Mucosa of stomach (tissue), 1 donor: ENCODE results near the gene NLRP6.
"Not testable (repeated sequence)": the region's sequence is repeated elsewhere in the genome, so short reads cannot be mapped to it uniquely, and the experiment has no call there.

ENCODE experiments used
- H3K27me3 ChIP-seq: one replicate; pipeline ENCODE4 v1.7.0; 2013; ENCODE audit warnings: mild to moderate bottlenecking, low read length; ENCODE audit not compliant: control insufficient read depth, insufficient read depth
- H3K36me3 ChIP-seq: one replicate; pipeline ENCODE4 v1.7.0; 2013; ENCODE audit warnings: low read length; ENCODE audit not compliant: control insufficient read depth, insufficient read depth
- H3K4me1 ChIP-seq: one replicate; pipeline ENCODE4 v1.7.0; 2013; ENCODE audit warnings: mild to moderate bottlenecking, low read length; ENCODE audit not compliant: control insufficient read depth, insufficient read depth
- H3K4me3 ChIP-seq: one replicate; pipeline ENCODE4 v1.7.0; 2013; ENCODE audit warnings: low read length
- H3K9ac ChIP-seq: one replicate; pipeline ENCODE4 v1.7.0; 2013; ENCODE audit warnings: mild to moderate bottlenecking, low read length, moderate library complexity
- H3K9me3 ChIP-seq: one replicate; pipeline ENCODE4 v1.7.0; 2013; ENCODE audit warnings: mild to moderate bottlenecking, low read length, moderate library complexity; ENCODE audit not compliant: control insufficient read depth
- donor health status: Pancreatic carcinoma.

Gene NLRP6

DNA sequence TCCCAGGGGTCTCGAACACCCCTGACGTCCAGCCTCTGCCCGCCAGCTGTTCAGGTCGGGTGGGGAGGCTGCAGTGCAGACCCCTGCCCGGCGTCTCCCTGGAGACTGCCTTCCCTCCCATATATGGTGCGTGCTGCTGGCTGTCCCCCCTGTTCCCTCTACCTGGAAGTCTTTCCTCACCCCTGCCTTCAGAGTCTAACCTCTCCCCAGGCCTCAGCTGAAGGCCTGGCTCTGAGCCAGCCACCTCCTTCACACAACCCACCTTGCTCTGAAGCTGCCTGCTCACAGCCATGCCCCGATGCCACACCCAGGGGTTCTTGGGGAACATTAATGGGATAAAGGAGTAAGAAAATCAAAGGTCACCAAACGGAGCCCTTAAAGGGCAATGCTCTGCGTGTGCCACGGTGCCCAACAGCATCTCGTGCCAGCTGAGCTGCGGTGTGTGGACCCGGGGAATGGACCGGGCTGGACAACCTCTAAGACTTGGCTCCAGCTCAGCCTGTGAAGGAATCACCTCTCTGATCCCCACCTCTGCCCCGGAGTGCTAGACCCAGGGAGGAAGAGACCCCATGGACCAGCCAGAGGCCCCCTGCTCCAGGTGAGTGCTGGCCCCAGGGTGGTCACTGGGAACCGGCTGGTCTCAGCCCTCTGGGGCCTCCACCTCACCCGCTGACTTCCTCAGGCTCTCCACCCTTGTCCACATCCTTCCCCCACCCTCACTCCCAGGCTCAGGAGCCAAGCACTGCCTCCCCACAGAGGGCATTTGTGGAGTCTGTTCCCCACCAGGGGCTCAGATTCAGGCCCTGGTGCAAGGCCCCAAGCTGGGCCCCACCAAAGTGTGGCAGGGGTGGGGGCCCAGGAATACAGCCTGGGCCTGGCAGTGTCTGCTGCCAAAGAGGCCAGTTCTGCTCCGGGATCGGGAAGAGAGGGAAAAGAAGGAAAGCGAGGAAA lies at the start of gene NLRP6:
NLRP6 (plus strand) TSS at position 407 of the 951 bp plus-strand sequence; CDS start at position 570, 163 bp downstream.
- no peaks in the 10 kb centered on the region for H3K36me3 ChIP-seq
- no peak within 1 kb of the TSS for H3K4me3 ChIP-seq
- no peaks in the 10 kb centered on the region for H3K9me3 ChIP-seq
- H3K27me3 ChIP-seq: peaks cover 56% of the 10 kb centered on the region
- peaks cover 15% of the 10 kb centered on the region for H3K4me1 ChIP-seq
- H3K9ac ChIP-seq: no peak within 1 kb of the TSS

DNA sequence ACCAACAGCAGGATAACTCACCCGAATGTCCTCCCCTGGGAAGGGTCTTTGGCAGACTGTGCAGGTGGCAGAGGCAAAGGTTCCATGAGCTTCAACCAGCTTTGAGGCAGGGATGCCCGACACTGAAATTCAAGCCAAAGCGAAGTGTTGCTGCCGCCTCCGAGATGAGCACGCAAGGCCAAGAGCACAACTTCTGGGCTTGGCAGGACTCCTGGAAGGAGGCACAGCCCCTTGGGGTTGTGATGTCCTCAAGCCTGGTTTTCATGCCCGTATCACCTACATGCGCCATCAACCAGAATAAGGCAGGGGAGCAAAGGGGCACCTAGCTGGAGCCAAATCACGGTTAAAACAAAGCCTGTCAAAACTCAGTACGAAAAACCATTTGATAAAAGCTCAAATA lies 47.8 kb upstream of the NLRP6 start:
- Histone ChIP-seq H3K9ac (no peak overlapping the region), H3K4me3 (no peak overlapping the region), H3K27me3 (no peaks in the 10 kb centered on the region), H3K9me3 (no peaks in the 10 kb centered on the region), H3K36me3 (no peaks in the 10 kb centered on the region), H3K4me1 (peaks cover 2% of the 10 kb centered on the region)

DNA sequence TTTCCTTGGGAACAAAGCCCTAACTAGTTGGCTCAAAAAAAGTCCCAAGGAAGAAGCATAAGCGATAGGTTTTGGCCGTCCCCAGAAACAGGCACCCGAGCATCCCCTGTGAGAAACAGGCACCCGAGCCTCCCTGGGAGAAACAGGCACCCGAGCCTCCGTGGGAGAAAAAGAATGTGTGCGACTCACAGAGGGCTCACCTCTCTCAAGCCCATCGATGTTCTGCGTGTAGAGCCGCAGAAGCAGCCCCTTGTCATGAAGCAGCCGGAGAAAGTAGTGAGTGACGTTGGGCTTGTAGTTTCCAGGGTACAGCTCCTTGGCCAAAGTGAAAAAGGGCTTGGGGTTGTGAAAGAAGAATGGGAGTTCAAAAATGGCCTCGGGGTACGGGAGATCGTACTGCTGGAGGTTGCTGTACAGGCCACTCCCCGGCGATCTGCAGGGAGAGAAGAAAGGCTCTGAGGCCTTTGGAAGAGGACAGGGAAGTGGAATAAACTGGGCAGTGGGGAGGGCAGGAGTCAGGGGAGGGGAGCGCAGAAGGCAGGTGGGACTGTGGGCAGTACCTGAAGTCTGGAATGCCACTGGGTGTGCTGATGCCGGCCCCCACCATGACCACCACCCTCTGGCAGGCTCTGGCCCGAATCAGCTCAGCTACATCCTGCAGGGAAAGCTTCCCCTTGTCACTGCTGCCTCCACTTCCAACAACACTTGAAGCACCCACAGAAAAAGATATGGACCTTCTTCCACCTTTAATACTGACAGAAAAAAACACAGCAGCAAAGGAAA lies 45.2 kb upstream of the NLRP6 start:
- no peaks in the 10 kb centered on the region for H3K27me3 ChIP-seq
- H3K36me3 ChIP-seq: no peaks in the 10 kb centered on the region
- no peak overlapping the region for H3K4me3 ChIP-seq
- no peaks in the 10 kb centered on the region for H3K9me3 ChIP-seq
- H3K4me1 ChIP-seq: peaks cover 11% of the 10 kb centered on the region
- no peak overlapping the region for H3K9ac ChIP-seq

DNA sequence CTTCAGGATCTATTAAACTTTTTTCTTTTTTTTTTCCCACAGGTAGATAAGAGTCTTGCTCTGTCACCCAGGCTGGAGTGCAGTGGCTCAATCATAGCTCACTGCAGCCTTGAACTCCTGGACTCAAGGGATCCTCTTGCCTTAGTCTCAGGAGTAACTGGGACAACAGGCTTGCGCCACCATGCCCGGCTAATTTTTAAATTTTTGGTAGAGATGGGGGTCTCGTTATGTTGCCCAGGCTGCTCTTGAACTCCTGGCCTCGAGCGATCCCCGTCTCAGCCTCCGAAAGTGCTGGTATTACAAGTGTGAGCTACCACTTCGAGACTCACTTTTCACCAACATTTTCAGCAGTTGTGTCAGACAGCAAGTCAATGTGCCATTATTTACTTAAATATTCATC lies 43.0 kb upstream of the NLRP6 start:
- no peaks in the 10 kb centered on the region for H3K9me3 ChIP-seq
- peaks cover 14% of the 10 kb centered on the region for H3K4me1 ChIP-seq
- no peaks in the 10 kb centered on the region for H3K27me3 ChIP-seq
- H3K36me3 ChIP-seq: no peaks in the 10 kb centered on the region
- H3K4me3 ChIP-seq: peak overlapping the region; percentile 11
- H3K9ac ChIP-seq: peak overlapping the region; percentile 50

DNA sequence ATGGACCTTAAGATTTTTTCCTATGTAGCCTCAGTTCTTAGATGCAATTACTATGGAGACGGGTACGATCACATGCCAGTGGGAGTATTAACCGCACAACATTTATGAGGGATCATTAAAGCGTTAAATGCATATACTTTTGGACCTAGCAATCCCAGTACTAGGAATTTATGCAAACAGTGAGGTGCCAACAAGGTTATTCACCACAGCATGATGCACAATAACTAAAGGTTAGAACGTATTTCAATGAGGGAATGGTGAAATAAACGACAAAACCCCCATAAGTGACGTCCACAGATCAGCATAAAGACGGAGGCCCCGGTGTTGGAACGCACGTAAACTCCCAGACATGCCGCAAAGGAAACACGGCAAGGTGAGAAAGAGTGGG lies 42.6 kb upstream of the NLRP6 start:
- H3K36me3 ChIP-seq: no peaks in the 10 kb centered on the region
- H3K4me3 ChIP-seq: peak overlapping the region; percentile 11
- H3K4me1 ChIP-seq: peaks cover 14% of the 10 kb centered on the region
- H3K9me3 ChIP-seq: no peaks in the 10 kb centered on the region
- no peaks in the 10 kb centered on the region for H3K27me3 ChIP-seq
- H3K9ac ChIP-seq: peak overlapping the region; percentile 50

DNA sequence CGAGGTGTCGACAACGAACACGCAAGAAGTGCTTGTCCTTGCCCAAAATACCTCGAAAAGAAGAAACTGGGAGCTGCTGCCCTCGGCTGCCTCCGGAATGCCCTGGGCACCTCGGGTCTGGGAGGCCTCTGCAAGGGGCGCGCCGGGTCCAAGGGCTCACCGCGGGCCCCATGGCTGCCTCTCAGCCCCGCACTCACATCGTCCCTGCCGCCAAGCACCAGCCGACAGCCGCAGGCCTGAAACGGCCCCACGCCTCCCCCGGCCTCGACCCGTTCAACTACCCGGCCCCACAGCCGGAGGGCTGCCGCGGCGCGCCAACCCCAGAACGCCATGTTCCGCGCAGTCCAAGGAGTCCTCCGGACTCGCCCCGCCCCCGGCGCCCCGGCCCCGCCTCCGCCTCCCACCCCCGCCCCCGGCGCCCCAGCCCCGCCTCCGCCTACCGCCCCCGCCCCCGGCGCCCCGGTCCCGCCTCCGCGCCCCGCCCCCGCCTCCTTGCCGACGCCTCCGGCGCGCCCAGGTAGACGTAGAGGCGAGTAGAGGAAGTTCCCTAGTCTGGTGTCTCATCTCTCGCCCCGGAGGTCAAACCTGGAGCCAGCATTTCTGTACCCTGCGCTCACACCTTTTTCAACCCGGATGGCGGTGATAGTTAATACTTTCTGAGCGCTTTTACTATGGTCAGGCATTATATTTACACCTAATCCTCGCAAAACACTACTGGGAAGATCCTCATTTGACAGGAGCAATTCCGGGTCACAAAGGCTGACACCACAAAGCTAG lies 42.0 kb upstream of the NLRP6 start, which contains the start of gene SIRT3:
SIRT3 (minus strand) TSS at position 346 of the 777 bp plus-strand sequence; CDS start at position 332, 14 bp downstream.
- Histone ChIP-seq H3K9ac (peak within 1 kb of the TSS; percentile 79), H3K4me3 (peak within 1 kb of the TSS; percentile 100), H3K9me3 (no peaks in the 10 kb centered on the region), H3K4me1 (peaks cover 14% of the 10 kb centered on the region), H3K27me3 (no peaks in the 10 kb centered on the region), H3K36me3 (no peaks in the 10 kb centered on the region)

DNA sequence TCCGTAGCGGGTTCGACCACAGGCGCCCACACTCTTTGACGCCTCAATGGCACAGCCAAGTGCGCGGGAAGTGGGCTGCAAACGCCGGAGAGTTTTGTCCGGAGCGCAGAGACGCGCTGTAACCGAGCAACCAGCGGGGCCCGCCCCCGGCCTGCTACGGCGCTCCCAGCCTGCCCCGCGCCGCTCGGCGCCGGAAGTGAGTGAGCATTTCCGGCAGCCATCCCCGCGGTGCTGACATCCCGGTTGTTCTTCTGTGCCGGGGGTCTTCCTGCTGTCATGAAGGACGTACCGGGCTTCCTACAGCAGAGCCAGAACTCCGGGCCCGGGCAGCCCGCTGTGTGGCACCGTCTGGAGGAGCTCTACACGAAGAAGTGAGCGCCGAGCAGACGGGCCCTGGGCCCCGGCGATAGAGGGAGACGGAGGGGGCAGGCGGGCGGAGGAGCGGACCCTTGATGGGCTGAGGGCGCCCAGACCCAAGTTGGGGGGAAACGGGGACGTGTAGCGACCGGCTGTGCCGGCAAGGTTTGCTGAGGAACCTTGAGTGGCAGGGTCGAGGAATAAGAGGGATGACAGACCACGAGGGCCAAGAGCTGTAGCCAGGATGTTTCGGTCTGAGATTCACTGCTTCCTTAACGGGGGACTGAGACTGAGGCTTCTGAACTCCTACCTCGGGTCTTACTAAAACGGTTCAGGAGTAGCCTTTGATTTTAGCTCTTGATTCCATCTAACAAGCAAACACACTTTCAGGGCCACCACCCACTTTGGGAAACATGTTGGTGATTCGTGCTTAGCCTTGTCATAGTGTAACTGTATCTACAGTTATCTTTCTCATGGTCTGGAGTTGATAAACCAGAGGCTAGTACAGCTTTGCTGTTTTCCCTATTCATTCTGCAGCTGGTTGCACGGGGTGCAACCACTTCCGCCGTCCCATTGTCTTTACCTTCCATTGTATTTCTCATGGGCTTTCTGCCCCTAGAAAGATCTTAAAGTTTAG lies 41.1 kb upstream of the NLRP6 start, which contains the start of gene PSMD13:
PSMD13 (plus strand) TSS at position 203 of the 994 bp plus-strand sequence; CDS start at position 277, 74 bp downstream.
- peak within 1 kb of the TSS; percentile 100 for H3K4me3 ChIP-seq
- H3K36me3 ChIP-seq: no peaks in the 10 kb centered on the region
- H3K27me3 ChIP-seq: no peaks in the 10 kb centered on the region
- peaks cover 14% of the 10 kb centered on the region for H3K4me1 ChIP-seq
- no peaks in the 10 kb centered on the region for H3K9me3 ChIP-seq
- peak within 1 kb of the TSS; percentile 79 for H3K9ac ChIP-seq

DNA sequence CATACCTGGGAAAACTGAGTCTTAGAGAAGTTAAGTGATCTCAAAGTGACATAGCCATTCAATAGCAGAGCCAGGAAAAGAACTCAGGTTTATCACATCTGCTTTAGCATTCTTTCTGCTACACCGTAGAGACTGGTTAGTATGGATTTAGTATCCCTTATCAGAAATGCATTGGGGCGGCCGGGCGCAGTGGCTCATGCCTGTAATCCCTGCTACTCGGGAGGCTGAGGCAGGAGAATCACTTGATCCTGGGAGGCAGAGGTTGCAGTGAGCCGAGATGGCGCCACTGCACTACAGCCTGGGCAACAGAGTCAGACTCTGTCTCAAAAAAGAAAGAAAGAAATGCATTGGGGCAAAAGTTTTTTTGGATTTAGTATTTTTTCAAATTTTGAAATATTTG lies 39.9 kb upstream of the NLRP6 start:
- H3K36me3 ChIP-seq, H3K27me3 ChIP-seq, H3K9me3 ChIP-seq, H3K9ac ChIP-seq, H3K4me3 ChIP-seq: not testable (repeated sequence)
- peaks cover 14% of the 10 kb centered on the region for H3K4me1 ChIP-seq

DNA sequence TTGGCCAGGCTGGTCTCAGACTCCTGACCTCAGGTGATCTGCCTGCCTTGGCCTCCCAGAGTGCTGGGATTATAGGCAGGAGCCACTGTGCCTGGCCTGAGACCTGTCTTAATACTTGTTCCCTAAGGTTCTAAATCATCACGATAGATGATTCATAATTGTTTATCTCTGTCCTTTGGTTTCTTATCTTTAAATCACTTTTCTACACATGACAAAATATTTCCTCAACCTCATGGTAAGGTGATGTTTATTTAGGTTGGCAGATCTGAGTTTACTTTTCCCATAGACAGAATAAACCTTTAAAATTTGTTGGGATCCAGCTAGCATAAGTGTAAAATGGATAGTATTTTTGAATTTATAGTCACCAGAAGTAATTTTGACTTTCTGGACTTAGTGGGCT lies 37.9 kb upstream of the NLRP6 start:
- Histone ChIP-seq H3K9me3 (no peaks in the 10 kb centered on the region), H3K27me3 (no peaks in the 10 kb centered on the region), H3K4me3 (no peak overlapping the region), H3K4me1 (peaks cover 13% of the 10 kb centered on the region), H3K9ac (no peak overlapping the region), H3K36me3 (no peaks in the 10 kb centered on the region)

DNA sequence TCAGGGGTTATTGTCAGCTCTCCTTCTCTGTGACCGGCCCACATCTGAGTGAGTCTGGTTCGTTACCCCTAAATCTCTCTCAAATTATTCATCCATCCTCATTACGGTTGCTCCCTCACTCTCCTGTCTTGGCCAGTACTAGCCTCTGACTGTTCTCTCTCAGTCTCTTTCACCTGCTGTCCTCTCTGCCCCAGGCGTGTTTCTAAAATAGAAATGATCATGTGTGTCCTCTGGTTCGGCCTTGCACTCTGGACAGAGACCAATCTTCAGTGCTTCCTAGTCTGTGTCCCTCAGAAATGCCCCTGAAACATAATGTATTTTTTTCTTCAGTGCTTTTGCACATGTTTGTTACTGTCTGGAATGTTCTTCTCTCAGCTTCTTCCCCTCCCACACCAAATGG lies 36.6 kb upstream of the NLRP6 start:
- Histone ChIP-seq H3K4me1 (peaks cover 10% of the 10 kb centered on the region), H3K4me3 (no peak overlapping the region), H3K9me3 (no peaks in the 10 kb centered on the region), H3K36me3 (peaks cover 4% of the 10 kb centered on the region), H3K9ac (no peak overlapping the region), H3K27me3 (no peaks in the 10 kb centered on the region)

DNA sequence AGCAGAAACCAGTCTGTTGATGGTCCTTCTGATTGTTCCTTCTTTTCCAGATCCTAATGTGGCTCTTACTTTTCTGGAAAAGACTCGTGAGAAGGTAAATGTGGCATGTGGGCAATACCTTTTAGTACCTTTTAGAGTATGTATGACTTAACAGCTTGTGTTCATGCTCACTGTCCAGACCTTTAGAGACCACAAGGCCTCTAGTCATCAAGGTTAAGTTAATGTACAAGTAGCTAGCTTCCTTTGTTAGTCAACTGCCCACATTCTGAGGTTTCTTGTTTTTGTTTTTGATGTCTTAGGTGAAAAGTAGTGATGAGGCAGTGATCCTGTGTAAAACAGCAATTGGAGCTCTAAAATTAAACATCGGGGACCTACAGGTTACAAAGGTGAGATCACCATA lies 33.8 kb upstream of the NLRP6 start:
- H3K27me3 ChIP-seq: no peaks in the 10 kb centered on the region
- H3K4me1 ChIP-seq: no peaks in the 10 kb centered on the region
- no peak overlapping the region for H3K4me3 ChIP-seq
- H3K9me3 ChIP-seq: no peaks in the 10 kb centered on the region
- peaks cover 11% of the 10 kb centered on the region for H3K36me3 ChIP-seq
- H3K9ac ChIP-seq: no peak overlapping the region
